Lower leg skin (tissue), 4 donors: ENCODE results near the gene ZNHIT6. TPM values are rescaled to one million over a fixed set of nuclear protein-coding genes. Genes with fewer than 3 reads are reported as not detected.

Experiments used
- DNase-seq, 2 donors: peaks; one replicate each; pipeline ENCODE4 v3.0.0-alpha.2; 2019; ENCODE audit warnings: low spot score in 2 of 2
- H3K4me3 ChIP-seq: fragments of 200-600 bp; sonication (generic); 2 replicates; pipeline ENCODE4 v1.5.1; 2017; ENCODE audit warnings: mild to moderate bottlenecking, low read depth; ENCODE audit not compliant: poor library complexity, severe bottlenecking
- POLR2A ChIP-seq, 2 donors: fragments of 450-650 bp; IDR thresholded peaks; one replicate each; pipeline ENCODE4 v1.6.1; 2016 to 2017; ENCODE audit warnings: antibody characterized with exemption in 2 of 2, mild to moderate bottlenecking in 1 of 2, moderate library complexity in 1 of 2
- WGBS, 2 donors: methylation state at CpG; one replicate each; pipeline ENCODE4 v1.1.5; 2018; 5-methylcytosine and 5-hydroxymethylcytosine counted together
- intact Hi-C: fragments of 100-400 bp; cut with DNase I; formaldehyde crosslinking; loops from one replicate; pipeline ENCODE4 v1.15.0; 2023; ENCODE audit warnings: low total_unique reads
- total RNA-seq, 4 donors: library from RNA; depleted of rRNA; stranded (reverse); fragments of >200 nt; gene quantifications; one replicate each; pipeline ENCODE4 v1.1.0, GENCODE V29; 2016
- TF ChIP-seq, protein P1 (sequence below), 3 donors: fragments of 450-650 bp; IDR thresholded peaks; one replicate each; pipeline ENCODE4 v1.5.1; 2016; ENCODE audit warnings: antibody characterized with exemption in 3 of 3, mild to moderate bottlenecking in 3 of 3, moderate library complexity in 2 of 3

Gene ZNHIT6
- total RNA-seq, 4 donors from 2014 or later = 8.9 to 11.7 (median 10.5) TPM

DNA sequence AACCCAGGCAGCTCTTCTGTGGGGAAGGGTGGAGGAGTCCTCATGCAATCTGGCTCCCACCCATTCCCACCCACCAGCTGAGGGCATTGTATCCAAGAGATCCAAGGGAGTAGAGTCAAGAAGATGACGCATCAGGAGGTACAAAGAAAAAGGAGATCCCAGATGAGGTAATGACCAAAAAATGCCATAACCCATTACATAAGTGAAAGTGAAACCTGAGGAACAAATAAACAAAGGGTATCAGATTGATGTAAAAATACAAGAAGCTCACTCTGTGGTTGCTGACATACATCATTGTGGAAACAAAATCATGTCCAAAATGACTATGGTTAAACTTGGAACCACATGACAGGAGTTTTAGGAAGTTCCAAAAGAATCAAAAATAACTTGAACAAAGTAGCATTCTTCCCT lies 85.2 kb downstream of the ZNHIT6 start:
- 56 to 76% methylated on average over 1 of the region's 1 CpG for WGBS, 2 donors
- DNase-seq = no peak
- intact Hi-C loops = no loop called here
- no peak overlapping the region for H3K4me3 ChIP-seq
- TF ChIP-seq, protein P1, sequence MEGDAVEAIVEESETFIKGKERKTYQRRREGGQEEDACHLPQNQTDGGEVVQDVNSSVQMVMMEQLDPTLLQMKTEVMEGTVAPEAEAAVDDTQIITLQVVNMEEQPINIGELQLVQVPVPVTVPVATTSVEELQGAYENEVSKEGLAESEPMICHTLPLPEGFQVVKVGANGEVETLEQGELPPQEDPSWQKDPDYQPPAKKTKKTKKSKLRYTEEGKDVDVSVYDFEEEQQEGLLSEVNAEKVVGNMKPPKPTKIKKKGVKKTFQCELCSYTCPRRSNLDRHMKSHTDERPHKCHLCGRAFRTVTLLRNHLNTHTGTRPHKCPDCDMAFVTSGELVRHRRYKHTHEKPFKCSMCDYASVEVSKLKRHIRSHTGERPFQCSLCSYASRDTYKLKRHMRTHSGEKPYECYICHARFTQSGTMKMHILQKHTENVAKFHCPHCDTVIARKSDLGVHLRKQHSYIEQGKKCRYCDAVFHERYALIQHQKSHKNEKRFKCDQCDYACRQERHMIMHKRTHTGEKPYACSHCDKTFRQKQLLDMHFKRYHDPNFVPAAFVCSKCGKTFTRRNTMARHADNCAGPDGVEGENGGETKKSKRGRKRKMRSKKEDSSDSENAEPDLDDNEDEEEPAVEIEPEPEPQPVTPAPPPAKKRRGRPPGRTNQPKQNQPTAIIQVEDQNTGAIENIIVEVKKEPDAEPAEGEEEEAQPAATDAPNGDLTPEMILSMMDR (IDR thresholded peaks at IDR 0.05) = no peak
- no peak for TF ChIP-seq POLR2A (IDR thresholded peaks at IDR 0.05)

DNA sequence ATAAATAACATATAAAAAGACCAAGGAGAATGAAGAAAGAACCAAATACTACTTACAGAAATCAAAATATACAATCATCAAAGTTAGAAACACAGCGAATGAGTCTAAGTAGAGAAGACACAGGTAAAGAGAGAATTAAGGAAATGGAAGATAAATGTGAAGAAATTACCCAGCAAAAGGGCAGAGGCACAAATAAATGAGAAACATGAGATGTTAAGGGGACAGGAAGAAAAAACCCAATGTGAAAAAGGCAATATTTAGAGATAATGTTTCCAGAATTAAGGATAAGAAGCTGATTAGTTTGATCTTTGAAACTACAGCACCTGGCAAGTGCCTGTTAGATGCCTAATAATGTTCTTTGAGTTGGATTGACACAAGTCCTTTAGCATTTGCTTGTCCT lies 86.8 kb downstream of the ZNHIT6 start:
- no peak for TF ChIP-seq POLR2A (IDR thresholded peaks at IDR 0.05)
- TF ChIP-seq, protein P1 (IDR thresholded peaks at IDR 0.05) = no peak
- no peak overlapping the region for H3K4me3 ChIP-seq
- intact Hi-C loops = no loop called here
- DNase-seq = no peak
- 83 to 93% methylated on average over 1 of the region's 1 CpG for WGBS, 2 donors

DNA sequence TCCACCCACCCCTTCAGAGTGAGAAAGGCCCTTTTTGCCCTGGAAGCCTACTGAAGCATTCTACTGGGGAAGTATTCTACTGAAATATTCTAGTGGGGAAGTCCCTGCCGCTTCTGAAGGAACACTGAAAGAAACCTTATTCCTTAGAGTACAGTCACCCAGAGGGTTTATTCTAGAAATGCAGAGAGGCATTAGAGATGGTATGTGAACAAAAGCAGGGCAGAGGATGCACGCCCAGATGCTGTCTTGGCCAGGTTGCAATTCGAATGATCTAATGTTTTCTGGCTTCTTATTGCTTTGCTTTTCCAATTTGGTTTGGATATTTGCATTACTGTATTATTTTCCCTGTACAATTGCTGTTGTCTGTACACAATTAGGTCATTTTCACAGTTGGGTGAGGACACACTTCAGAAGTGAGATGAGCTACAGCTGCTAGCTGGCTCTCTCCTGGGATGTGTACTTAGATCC lies 90.6 kb downstream of the ZNHIT6 start:
- WGBS, 2 donors = 41 to 47% methylated on average over 3 of the region's 3 CpGs
- intact Hi-C loops = no loop called here
- TF ChIP-seq, protein P1 (IDR thresholded peaks at IDR 0.05) = no peak
- TF ChIP-seq POLR2A (IDR thresholded peaks at IDR 0.05) = no peak
- H3K4me3 ChIP-seq = no peak overlapping the region
- no peak for DNase-seq

DNA sequence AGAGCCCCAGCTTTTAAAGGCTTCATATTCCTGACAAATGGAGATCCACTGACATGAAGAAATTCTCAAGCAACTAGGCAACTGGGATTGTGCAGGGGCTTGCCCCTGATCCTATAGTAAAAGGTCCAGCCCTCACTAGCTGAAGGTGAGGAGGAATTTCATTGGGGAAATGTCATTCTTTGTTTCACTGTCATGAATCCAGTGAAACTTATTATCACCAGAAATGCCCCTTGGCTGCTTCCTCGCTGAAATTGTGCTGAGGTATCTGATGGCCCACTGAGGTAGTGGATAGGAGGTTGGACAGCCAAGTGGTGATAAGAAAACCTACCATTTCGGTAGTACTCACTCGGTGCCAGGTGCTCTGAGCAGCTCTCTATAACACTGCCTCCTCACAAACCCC lies 91.5 kb downstream of the ZNHIT6 start:
- no peak overlapping the region for H3K4me3 ChIP-seq
- no peak for DNase-seq
- intact Hi-C loops = no loop called here
- TF ChIP-seq POLR2A (IDR thresholded peaks at IDR 0.05) = no peak
- TF ChIP-seq, protein P1 (IDR thresholded peaks at IDR 0.05) = no peak
- WGBS, 2 donors = 95 to 96% methylated on average over 3 of the region's 3 CpGs

- intact Hi-C loops = no loop called here
- DNase-seq = no peak
- TF ChIP-seq POLR2A (IDR thresholded peaks at IDR 0.05) = no peak
- TF ChIP-seq, protein P1 (IDR thresholded peaks at IDR 0.05) = no peak
- H3K4me3 ChIP-seq = no peak overlapping the region
- 60 to 66% methylated on average over 8 to 11 of the region's 11 CpGs for WGBS, 2 donors
These were observed 91.9 kb downstream of the ZNHIT6 start for GRCh38 chr1:85616364-85616705.

DNA sequence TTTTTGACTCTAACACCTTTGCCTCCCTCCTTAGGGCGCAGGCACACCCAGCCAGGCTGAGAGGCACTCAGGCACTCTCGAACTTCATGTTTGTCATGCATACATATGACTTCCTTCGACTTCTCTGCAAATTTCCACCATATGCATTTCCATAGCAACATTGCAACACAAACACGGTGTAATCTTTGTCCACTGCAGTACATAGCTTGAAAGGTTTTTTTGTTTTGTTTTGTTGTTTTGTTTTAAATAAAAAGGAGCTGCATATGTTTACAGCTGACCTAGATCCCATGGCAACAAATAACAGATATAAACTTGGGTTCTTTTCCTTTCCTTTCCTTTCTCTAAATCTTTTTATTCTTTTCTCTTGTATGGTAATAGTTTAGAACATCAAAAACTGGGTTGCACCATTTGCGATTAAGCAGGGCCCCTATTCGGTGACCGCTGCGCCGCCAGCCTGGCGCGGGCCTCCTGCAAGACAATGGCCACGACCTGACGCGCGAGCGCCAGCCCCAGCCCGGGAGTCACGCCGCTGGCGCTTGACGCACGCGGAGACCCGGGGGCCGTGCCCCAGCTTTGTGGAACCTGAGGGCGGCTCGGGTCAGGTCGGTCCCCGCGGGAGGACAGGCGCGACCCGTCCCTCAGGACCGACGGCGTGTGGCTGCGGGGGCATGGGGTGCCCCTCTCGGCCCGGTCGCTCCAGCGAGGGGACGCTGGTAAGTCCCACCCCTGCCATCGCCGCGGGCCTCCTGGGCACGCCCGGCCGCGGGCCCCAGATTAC lies 92.5 kb downstream of the ZNHIT6 start:
- 36 to 51% methylated on average over 21 to 38 of the region's 49 CpGs for WGBS, 2 donors
- no peak overlapping the region for H3K4me3 ChIP-seq
- TF ChIP-seq POLR2A (IDR thresholded peaks at IDR 0.05) = no peak
- intact Hi-C loops = no loop called here
- DNase-seq = no peak
